Activated T-helper 1 cell treated with Interleukin-2 at 50 U/mL for 16 hours (primary cell): ENCODE data around the gene USH1G.
"Not testable (repeated sequence)": the region's sequence is repeated elsewhere in the genome, so short reads cannot be mapped to it uniquely, and the experiment has no call there.

ENCODE experiments used
- DNase-seq: peaks from one replicate; pipeline ENCODE4 v3.0.0-alpha.2; 2020; ENCODE audit warnings: low read depth

Gene USH1G

DNA sequence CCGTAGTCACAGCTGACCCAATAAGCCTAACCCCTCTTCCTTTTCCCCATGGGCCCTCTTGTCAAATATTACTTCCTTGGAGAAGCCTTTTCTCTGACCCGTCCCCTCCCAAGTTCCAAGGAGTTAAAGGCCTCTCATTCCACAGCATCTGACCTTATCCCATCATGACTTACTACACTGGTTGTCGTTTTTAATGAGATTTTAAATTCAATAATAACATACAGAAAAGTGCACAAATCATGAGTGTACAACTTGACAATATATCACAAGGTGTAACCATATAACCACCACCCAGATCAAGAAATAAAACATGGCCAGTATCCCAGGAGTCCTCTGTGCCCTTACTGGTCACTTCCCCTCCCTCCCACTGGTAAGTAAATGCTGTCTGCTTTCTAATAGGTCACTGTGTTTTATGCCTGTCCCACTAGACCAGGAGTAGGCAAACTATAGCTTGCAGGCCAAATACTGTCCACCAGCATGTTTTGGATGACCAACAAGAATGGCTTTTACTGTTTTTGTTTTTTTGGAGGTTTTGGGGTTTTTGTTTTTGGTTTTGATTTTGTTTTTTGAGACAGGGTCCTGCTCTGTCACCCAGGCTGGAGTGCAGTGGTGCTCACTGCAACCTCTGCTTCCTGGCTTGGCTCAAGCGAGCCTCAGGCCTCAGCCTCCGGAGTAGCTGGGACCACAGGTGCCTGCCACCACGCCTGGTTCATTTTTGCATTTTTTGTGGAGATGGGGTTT, 49.0 kb downstream of the USH1G start:
- DNase-seq: no peak

DNA sequence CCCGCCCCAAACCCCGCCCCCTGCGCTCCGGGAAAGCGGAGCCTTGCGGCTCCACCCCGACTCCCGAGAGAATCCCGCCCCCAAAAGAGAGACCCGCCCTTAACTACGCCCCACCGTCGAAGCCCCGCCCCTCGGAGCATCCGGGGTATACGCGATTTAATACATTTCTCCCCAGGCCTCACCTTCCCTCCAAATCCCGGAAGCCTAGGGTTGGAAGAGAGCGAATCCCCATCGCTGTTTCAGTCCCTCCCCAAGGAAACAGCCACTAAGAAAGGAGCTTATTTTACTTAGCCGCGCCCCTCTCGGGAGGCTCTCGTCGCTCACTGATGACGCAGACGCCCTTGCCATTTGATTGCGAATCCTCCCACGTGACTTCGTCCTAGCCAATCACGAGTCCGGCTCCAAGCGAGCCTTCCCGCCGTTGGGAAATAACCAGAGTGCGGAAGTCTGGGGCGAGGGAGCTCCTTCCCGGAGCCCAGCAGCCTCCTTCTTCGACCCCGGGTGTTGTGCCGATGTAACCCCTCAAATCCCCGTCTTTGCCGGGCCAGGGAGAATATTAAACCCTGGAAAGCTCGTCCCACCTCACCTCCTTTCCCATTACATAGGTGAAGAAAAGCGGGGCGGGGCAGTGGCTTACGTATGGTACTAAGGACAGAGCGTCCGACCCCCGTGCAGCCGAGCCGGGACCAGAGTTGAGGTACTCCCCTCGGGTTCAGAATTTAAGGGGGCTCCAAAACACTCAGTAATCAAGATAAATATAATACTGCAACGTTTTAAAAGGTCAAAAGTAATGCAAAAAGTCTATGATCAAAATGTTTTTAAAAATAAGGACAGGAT, 49.8 kb downstream of the USH1G start:
- DNase-seq: peak; percentile 96

GRCh38 chr17:74872313-74873036, 50.6 kb downstream of the USH1G start, which contains the start of gene FDXR:
FDXR (minus strand) TSS chr17:74872994; CDS start chr17:74872944, 50 bp downstream.
- DNase-seq: no peak

DNA sequence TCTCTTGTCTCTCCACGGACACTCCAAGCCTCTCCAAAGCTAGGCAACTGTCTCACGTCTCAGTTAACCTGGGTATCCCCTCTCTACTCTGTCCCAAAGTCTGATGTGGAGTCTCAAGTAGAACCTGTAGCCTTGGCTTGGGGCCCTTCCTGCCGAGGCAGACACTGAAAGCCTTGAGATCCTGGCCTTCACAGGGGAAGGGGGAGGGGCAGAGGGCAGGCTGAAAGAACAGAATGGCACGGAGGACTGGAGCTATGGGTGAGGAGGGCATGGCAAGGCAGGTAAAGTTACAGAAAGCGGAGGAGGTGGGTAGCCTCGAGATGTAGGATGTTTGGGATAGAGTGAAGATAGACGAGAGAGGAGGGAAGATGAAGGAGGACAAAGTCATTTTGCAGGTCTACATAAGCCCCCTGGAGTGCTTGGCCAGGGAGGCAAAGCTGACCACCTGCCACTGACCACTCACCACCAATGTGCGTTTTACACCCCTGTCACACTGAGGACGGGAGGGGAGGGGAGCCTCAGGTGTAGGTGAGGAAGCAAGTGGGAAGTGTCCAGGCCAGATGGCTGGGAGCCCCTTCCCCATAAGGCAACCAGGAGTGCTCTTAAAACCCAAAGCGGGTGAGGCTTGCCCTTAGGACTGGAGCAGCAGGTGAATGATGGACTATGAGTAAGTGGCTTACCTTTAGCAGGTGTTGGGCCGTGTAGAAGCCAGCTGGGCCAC, 51.5 kb downstream of the USH1G start:
- no peak for DNase-seq

- DNase-seq: no peak
Observed at GRCh38 chr17:74870512-74870911, 52.5 kb downstream of the USH1G start.

- not testable (repeated sequence) for DNase-seq
Observed at GRCh38 chr17:74870028-74870427, 53.0 kb downstream of the USH1G start.

- DNase-seq: no peak
Observed at GRCh38 chr17:74868908-74869255, 54.2 kb downstream of the USH1G start.

GRCh38 chr17:74868251-74868907, 54.7 kb downstream of the USH1G start:
- DNase-seq: no peak

DNA sequence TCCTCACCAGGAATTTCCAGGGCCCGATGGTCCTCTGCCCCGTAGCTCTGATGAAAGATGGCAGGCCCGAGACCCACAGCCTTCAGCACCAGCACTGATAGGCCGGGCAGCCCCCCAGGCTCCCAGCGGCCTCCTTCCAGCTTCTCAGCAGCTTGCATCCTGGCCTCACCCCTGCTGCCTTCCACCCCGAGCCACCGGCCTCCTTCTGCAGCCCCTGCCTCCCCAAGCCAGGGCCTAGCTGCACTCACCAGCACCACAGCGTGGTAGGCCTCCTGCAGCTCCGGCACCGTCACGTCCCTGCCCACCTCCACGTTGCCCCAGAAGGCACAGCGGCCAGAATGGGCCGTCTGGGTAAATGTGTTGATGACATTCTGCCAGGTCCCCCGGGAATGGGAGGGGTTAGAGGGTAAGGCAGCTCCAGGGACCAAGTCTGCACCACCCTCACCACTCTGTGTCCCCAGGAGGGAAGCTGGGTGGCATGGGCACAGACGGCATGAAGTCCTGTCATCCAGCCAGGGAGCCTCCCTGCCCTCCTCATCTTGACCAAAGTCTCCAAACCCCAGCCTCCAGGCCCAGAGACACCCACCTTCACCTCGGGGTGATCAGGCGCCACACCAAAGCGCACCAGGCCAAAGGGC, 56.7 kb downstream of the USH1G start:
- DNase-seq: no peak
